ENCODE results near the gene PLEKHH1.

PLEKHH1 gene

GRCh38 chr14:67638642-67639041, 105.6 kb downstream of the PLEKHH1 start:
- DNase-seq = no peak
